MM.1S (cell line): ENCODE measurements around the gene TPM2.

Experiments
- EZH2 ChIP-seq: fragments of 300-600 bp; sonication (generic); optimal IDR thresholded peaks from 2 replicates; pipeline ENCODE3; 2017; ENCODE audit warnings: low read depth, mild to moderate bottlenecking, antibody characterized with exemption, low read length, mixed read lengths
- TF ChIP-seq, protein P1 (sequence below): fragments of 300-600 bp; sonication (generic); IDR thresholded peaks from 2 replicates; pipeline ENCODE4 v1.5.1; 2016; ENCODE audit warnings: antibody characterized with exemption, low read length, mixed read lengths

DNA sequence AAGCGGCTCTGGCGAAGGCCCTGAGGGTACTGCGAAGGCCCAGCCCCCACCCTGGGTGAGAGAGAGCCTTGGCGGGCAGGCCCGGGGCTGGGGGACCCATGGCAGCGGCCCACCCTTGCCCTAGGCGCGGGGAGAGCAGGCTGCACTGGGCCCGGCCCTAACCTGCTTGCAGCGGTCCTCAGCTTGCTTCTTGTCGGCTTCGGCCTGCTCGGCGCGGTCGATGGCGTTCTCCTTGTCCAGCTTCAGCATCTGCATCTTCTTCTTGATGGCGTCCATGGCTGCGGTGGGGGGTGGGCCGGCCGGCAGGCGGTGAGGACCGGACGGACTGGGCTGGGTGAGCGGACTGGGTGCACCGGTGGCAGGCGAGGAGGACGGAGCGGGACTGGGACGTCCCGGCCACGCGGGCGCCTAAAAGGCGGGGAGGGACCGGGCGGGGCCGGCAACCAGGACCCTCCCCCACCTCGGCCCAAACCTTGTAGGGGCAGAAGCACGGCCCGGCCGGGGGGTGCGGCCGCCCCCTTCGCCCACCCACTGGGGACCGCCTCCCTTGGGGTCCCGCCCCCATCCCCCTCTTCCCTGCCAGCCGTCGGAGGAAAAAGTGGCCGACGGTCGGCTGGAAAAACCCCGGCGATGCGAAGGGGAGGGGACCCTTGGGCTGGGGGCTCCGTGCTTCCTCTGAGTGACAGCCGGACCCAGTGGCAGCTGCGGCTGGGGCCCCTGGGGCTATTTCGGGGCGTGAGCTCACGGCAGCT, at the start of gene TPM2:
- TF ChIP-seq, protein P1, sequence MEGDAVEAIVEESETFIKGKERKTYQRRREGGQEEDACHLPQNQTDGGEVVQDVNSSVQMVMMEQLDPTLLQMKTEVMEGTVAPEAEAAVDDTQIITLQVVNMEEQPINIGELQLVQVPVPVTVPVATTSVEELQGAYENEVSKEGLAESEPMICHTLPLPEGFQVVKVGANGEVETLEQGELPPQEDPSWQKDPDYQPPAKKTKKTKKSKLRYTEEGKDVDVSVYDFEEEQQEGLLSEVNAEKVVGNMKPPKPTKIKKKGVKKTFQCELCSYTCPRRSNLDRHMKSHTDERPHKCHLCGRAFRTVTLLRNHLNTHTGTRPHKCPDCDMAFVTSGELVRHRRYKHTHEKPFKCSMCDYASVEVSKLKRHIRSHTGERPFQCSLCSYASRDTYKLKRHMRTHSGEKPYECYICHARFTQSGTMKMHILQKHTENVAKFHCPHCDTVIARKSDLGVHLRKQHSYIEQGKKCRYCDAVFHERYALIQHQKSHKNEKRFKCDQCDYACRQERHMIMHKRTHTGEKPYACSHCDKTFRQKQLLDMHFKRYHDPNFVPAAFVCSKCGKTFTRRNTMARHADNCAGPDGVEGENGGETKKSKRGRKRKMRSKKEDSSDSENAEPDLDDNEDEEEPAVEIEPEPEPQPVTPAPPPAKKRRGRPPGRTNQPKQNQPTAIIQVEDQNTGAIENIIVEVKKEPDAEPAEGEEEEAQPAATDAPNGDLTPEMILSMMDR = no peak
- no peak for TF ChIP-seq EZH2
